OCI-M2 (cell line): Measurements from ENCODE around the gene SRRM4.

Experiments used
- DNase-seq: peaks from one replicate; lab custom pipeline; 2025; ENCODE audit not compliant: unreplicated experiment; lab: John Stamatoyannopoulos, UW

SRRM4 gene

GRCh38 chr12:119159844-119160243, 178.5 kb downstream of the SRRM4 start:
- DNase-seq: no peak

GRCh38 chr12:119167902-119168301, 186.6 kb downstream of the SRRM4 start:
- DNase-seq: no peak

GRCh38 chr12:119168721-119169120, 187.4 kb downstream of the SRRM4 start:
- no peak for DNase-seq

- DNase-seq: no peak
Measured at GRCh38 chr12:119169150-119169549, 187.8 kb downstream of the SRRM4 start.

- DNase-seq: no peak
Measured at GRCh38 chr12:119171291-119171690, 189.9 kb downstream of the SRRM4 start.

GRCh38 chr12:119171691-119172425, 190.5 kb downstream of the SRRM4 start:
- no peak for DNase-seq

- no peak for DNase-seq
Measured at GRCh38 chr12:119175081-119175480, 193.7 kb downstream of the SRRM4 start.

GRCh38 chr12:119176267-119177055, 195.1 kb downstream of the SRRM4 start:
- no peak for DNase-seq

- no peak for DNase-seq
Measured at GRCh38 chr12:119177056-119177325, 195.7 kb downstream of the SRRM4 start.

- DNase-seq: no peak
Measured at GRCh38 chr12:119177724-119178380, 196.5 kb downstream of the SRRM4 start.

GRCh38 chr12:119178544-119179334, 197.4 kb downstream of the SRRM4 start, which contains the start of gene HSPB8:
HSPB8 (plus strand) TSS chr12:119178931; CDS start chr12:119179313, 382 bp downstream.
- DNase-seq: no peak

- DNase-seq: no peak
Measured at GRCh38 chr12:119179335-119180021, 198.1 kb downstream of the SRRM4 start.

GRCh38 chr12:119180380-119181040, 199.2 kb downstream of the SRRM4 start:
- DNase-seq: no peak

GRCh38 chr12:119181202-119181601, 199.9 kb downstream of the SRRM4 start:
- no peak for DNase-seq

- no peak for DNase-seq
Measured at GRCh38 chr12:119181944-119182343, 200.6 kb downstream of the SRRM4 start.

- no peak for DNase-seq
Measured at GRCh38 chr12:119182701-119183493, 201.6 kb downstream of the SRRM4 start.

GRCh38 chr12:119183942-119184695, 202.8 kb downstream of the SRRM4 start:
- DNase-seq: no peak

- DNase-seq: no peak
Measured at GRCh38 chr12:119195256-119195655, 213.9 kb downstream of the SRRM4 start.

GRCh38 chr12:119198440-119198839, 217.1 kb downstream of the SRRM4 start:
- no peak for DNase-seq
